ENCODE results near the gene DHCR24. TPM values are rescaled to one million over a fixed set of nuclear protein-coding genes. Genes with fewer than 3 reads are reported as not detected.

DHCR24 gene
- total and polyA plus RNA-seq, 2 of the 13 experiments (the other 11 are each of a cell fraction or from before 2014, with no cell fraction given), result 374 to 448 TPM

- no peak for TF ChIP-seq ZNF691 (CRISPR knock-in tag; IDR thresholded peaks at IDR 0.05; ENCODE audit: borderline replicate concordance, low read depth)
- TF ChIP-seq ZNF431 (CRISPR knock-in tag; IDR thresholded peaks at IDR 0.05; ENCODE audit: borderline replicate concordance, low read depth), result 0 out of 2 replicates have a peak, but pooled peaks have one; percentile 45
- TF ChIP-seq NR3C1 (CRISPR knock-in tag; IDR thresholded peaks at IDR 0.05), result no peak
- TF ChIP-seq, protein P1, sequence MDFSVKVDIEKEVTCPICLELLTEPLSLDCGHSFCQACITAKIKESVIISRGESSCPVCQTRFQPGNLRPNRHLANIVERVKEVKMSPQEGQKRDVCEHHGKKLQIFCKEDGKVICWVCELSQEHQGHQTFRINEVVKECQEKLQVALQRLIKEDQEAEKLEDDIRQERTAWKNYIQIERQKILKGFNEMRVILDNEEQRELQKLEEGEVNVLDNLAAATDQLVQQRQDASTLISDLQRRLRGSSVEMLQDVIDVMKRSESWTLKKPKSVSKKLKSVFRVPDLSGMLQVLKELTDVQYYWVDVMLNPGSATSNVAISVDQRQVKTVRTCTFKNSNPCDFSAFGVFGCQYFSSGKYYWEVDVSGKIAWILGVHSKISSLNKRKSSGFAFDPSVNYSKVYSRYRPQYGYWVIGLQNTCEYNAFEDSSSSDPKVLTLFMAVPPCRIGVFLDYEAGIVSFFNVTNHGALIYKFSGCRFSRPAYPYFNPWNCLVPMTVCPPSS (IDR thresholded peaks at IDR 0.05), result no peak
- TF ChIP-seq PHF5A (CRISPR knock-in tag; IDR thresholded peaks at IDR 0.05; ENCODE audit: low read depth, unreplicated experiment), result peak; percentile 58
- TF ChIP-seq NFKBIZ (CRISPR knock-in tag; IDR thresholded peaks at IDR 0.05), result peak; percentile 78
- peak; percentile 67 to 82 for TF ChIP-seq POLR2A (IDR thresholded peaks at IDR 0.05; ENCODE audit: insufficient read depth in 1 of 2, low read depth in 2 of 2, low read length in 2 of 2)
- TF ChIP-seq ARID2 (CRISPR knock-in tag; IDR thresholded peaks at IDR 0.05; ENCODE audit: borderline replicate concordance), result no peak
- peak; percentile 23; the same call in 1 of the 2 replicates for TF ChIP-seq ZNF510 (CRISPR knock-in tag; IDR thresholded peaks at IDR 0.05; ENCODE audit: low read depth)
- peak; percentile 90; the same call in 1 of the 2 replicates for TF ChIP-seq ZNF614 (CRISPR knock-in tag; IDR thresholded peaks at IDR 0.05; ENCODE audit: borderline replicate concordance)
- peak; percentile 95 for TF ChIP-seq TEAD3 (CRISPR knock-in tag; optimal IDR thresholded peaks at IDR 0.05; ENCODE audit: borderline replicate concordance)
- TF ChIP-seq, protein P2, sequence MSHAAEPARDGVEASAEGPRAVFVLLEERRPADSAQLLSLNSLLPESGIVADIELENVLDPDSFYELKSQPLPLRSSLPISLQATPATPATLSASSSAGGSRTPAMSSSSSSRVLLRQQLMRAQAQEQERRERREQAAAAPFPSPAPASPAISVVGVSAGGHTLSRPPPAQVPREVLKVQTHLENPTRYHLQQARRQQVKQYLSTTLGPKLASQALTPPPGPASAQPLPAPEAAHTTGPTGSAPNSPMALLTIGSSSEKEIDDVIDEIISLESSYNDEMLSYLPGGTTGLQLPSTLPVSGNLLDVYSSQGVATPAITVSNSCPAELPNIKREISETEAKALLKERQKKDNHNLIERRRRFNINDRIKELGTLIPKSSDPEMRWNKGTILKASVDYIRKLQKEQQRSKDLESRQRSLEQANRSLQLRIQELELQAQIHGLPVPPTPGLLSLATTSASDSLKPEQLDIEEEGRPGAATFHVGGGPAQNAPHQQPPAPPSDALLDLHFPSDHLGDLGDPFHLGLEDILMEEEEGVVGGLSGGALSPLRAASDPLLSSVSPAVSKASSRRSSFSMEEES (CRISPR knock-in tag; IDR thresholded peaks at IDR 0.05), result peak; percentile 74; the same call in 1 of the 2 replicates
- peak; percentile 52; the same call in 1 of the 2 replicates for TF ChIP-seq ERF (CRISPR knock-in tag; IDR thresholded peaks at IDR 0.05)
- TF ChIP-seq HNF1B (CRISPR knock-in tag; IDR thresholded peaks at IDR 0.05), result peak; percentile 82
- no peak for TF ChIP-seq HIVEP1 (CRISPR knock-in tag; IDR thresholded peaks at IDR 0.05)
- TF ChIP-seq SP140L (CRISPR knock-in tag; IDR thresholded peaks at IDR 0.05; ENCODE audit: borderline replicate concordance), result no peak; the same call in 1 of the 2 replicates
- TF ChIP-seq, protein P3, sequence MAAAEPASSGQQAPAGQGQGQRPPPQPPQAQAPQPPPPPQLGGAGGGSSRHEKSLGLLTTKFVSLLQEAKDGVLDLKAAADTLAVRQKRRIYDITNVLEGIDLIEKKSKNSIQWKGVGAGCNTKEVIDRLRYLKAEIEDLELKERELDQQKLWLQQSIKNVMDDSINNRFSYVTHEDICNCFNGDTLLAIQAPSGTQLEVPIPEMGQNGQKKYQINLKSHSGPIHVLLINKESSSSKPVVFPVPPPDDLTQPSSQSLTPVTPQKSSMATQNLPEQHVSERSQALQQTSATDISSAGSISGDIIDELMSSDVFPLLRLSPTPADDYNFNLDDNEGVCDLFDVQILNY (CRISPR knock-in tag; conservative IDR thresholded peaks at IDR 0.05), result no peak
- TF ChIP-seq ZNF382 (CRISPR knock-in tag; IDR thresholded peaks at IDR 0.05; ENCODE audit: borderline replicate concordance), result no peak
- TF ChIP-seq ZNF12 (CRISPR knock-in tag; IDR thresholded peaks at IDR 0.05), result peak; percentile 37; the same call in 1 of the 2 replicates
- peak; percentile 86 for TF ChIP-seq KDM6A (CRISPR knock-in tag; IDR thresholded peaks at IDR 0.05; ENCODE audit: low read depth)
- no peak for TF ChIP-seq ZNF546 (CRISPR knock-in tag; conservative IDR thresholded peaks at IDR 0.05)
- no peak; the same call in 1 of the 2 replicates for TF ChIP-seq SRY (CRISPR knock-in tag; IDR thresholded peaks at IDR 0.05)
- no peak; the same call in 1 of the 2 replicates for TF ChIP-seq ZNF788 (CRISPR knock-in tag; IDR thresholded peaks at IDR 0.05; ENCODE audit: borderline replicate concordance)
These were observed 1.2 kb upstream of the DHCR24 start (continued) for GRCh38 chr1:54888080-54888733.

All from HepG2 (cell line).